Suprapubic skin (tissue), 4 donors: ENCODE data around the gene RAB20.

Experiments used
- EP300 ChIP-seq: sonication (generic); formaldehyde crosslinking; IDR thresholded peaks from one replicate; pipeline ENCODE4 v1.6.1; 2017; ENCODE audit warnings: antibody characterized with exemption
- POLR2A ChIP-seq, 2 donors: fragments of 450-650 bp; IDR thresholded peaks; one replicate each; pipeline ENCODE4 v1.6.1; 2017; ENCODE audit warnings: antibody characterized with exemption in 2 of 2, mild to moderate bottlenecking in 2 of 2, moderate library complexity in 2 of 2
- POLR2AphosphoS5 ChIP-seq, 3 donors: sonication (generic); formaldehyde crosslinking; IDR thresholded peaks; one replicate each; pipeline ENCODE4 v1.6.1; 2017; ENCODE audit warnings: antibody characterized with exemption in 3 of 3
- TF ChIP-seq, protein P1 (sequence below), 2 donors: fragments of 200-600 bp in 1 of 2; fragments of 450-650 bp in 1 of 2; sonication (generic) in 1 of 2; IDR thresholded peaks; one replicate each; pipeline ENCODE4 v1.5.1; 2016 to 2019; ENCODE audit warnings: antibody characterized with exemption in 2 of 2, mild to moderate bottlenecking in 1 of 2, moderate library complexity in 1 of 2

DNA sequence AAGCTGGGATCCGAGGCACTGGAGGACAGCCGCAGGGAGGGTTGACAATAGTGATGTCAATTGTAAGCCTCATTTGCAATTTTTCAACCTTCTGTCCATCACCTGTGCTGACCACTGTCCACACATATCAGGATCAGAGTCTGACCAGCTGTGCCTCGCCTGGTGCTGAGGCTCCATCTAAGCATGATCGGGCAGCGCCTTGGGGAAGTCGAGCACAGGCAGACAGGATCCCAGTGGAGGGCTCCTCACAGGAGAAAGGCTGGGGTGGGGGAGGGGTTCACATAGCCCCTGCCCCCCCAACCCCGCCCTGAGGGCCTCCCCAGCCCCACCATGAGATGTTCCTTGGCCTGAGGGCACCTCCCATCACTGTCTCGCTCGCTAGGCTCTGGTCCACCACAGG is 60.3 kb downstream of the RAB20 start:
- TF ChIP-seq, protein P1, sequence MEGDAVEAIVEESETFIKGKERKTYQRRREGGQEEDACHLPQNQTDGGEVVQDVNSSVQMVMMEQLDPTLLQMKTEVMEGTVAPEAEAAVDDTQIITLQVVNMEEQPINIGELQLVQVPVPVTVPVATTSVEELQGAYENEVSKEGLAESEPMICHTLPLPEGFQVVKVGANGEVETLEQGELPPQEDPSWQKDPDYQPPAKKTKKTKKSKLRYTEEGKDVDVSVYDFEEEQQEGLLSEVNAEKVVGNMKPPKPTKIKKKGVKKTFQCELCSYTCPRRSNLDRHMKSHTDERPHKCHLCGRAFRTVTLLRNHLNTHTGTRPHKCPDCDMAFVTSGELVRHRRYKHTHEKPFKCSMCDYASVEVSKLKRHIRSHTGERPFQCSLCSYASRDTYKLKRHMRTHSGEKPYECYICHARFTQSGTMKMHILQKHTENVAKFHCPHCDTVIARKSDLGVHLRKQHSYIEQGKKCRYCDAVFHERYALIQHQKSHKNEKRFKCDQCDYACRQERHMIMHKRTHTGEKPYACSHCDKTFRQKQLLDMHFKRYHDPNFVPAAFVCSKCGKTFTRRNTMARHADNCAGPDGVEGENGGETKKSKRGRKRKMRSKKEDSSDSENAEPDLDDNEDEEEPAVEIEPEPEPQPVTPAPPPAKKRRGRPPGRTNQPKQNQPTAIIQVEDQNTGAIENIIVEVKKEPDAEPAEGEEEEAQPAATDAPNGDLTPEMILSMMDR (IDR thresholded peaks at IDR 0.05), result no peak
- no peak for TF ChIP-seq POLR2A (IDR thresholded peaks at IDR 0.05)
- TF ChIP-seq EP300, result no peak
- TF ChIP-seq POLR2AphosphoS5 (IDR thresholded peaks at IDR 0.05), result no peak
